Endothelial cell of umbilical vein (primary cell): ENCODE measurements around the gene CPVL. TPM values are rescaled to one million over a fixed set of nuclear protein-coding genes. Genes with fewer than 3 reads are reported as not detected.

Experiments used
- BruUV-seq: library from RNA; stranded (reverse); fragments of 400-500 nt; replicated peaks from 2 replicates; lab custom pipeline; 2021; lab: Mats Ljungman, UMichigan
- CTCF ChIA-PET: fragments of 300-600, 350-600 bp; sonication (Branson Sonifier 250); formaldehyde crosslinking; loops from one replicate; lab custom pipeline; 2021; ENCODE audit warnings: antibody characterized with exemption, inconsistent platforms; lab: Charles Lee
- POLR2A ChIA-PET: fragments of 300-600, 350-600 bp; sonication (Branson Sonifier 250); formaldehyde crosslinking; loops from one replicate; lab custom pipeline; 2021; ENCODE audit warnings: antibody characterized with exemption, inconsistent platforms; lab: Charles Lee
- DNase-seq: peaks from one replicate; pipeline ENCODE4 v3.0.0-alpha.2; 2011; ENCODE audit warnings: low read depth, low spot score
- FAIRE-seq: peaks from 2 replicates; lab custom pipeline; 2011; peaks lifted over from hg19 to GRCh38; lab: Jason Lieb, UNC
- H2AFZ ChIP-seq: 2 replicates; pipeline ENCODE4 v1.6.0; 2012; ENCODE audit warnings: low read depth, low read length, control low read depth, inconsistent platforms
- H3K27ac ChIP-seq: 2 replicates; pipeline ENCODE4 v1.5.1; 2011; ENCODE audit warnings: low read depth, mild to moderate bottlenecking, control low read depth, low read length, moderate library complexity; ENCODE audit not compliant: insufficient read depth
- H3K27me3 ChIP-seq, 2 experiments: 2 replicates each; pipeline versions ENCODE4 v1.6.0 to v1.6.1; 2011; ENCODE audit warnings: low read length in 2 of 2, mixed read lengths in 1 of 2; ENCODE audit not compliant: control insufficient read depth in 2 of 2, insufficient read depth in 2 of 2
- H3K36me3 ChIP-seq, 2 experiments: 2 replicates in 1 of 2; 3 replicates in 1 of 2; pipeline ENCODE4 v1.5.1; 2011; ENCODE audit warnings: low read length in 2 of 2, mild to moderate bottlenecking in 1 of 2, moderate library complexity in 1 of 2; ENCODE audit not compliant: control insufficient read depth in 2 of 2, insufficient read depth in 2 of 2; ENCODE audit errors: extremely low read depth in 1 of 2
- H3K4me1 ChIP-seq: 3 replicates; pipeline ENCODE4 v1.5.1; 2011; ENCODE audit warnings: mild to moderate bottlenecking, low read length; ENCODE audit not compliant: control insufficient read depth, insufficient read depth; ENCODE audit errors: extremely low read depth
- H3K4me2 ChIP-seq: 2 replicates; pipeline ENCODE4 v1.6.1; 2011; ENCODE audit warnings: low read length, control low read depth, mixed read lengths; ENCODE audit not compliant: insufficient read depth
- H3K4me3 ChIP-seq, 3 experiments: fragments of 200-600 bp in 1 of 3; sonication (generic), shearing (Covaris generic) in 1 of 3; replicated peaks in 1 of 3; 2 replicates each; pipeline ENCODE4 v1.5.1; 2011 to 2016; ENCODE audit warnings: control low read depth in 3 of 3, low read length in 3 of 3, mild to moderate bottlenecking in 2 of 3, inconsistent platforms in 1 of 3, low read depth in 1 of 3, moderate library complexity in 1 of 3; ENCODE audit not compliant: insufficient read depth in 1 of 3
- H3K79me2 ChIP-seq: 2 replicates; pipeline ENCODE4 v1.6.0; 2012; ENCODE audit warnings: low read length, inconsistent platforms; ENCODE audit not compliant: control insufficient read depth, insufficient read depth
- H3K9ac ChIP-seq: replicated peaks from 2 replicates; pipeline ENCODE3; 2011; ENCODE audit warnings: low read length, control low read depth; ENCODE audit not compliant: insufficient read depth; ENCODE audit errors: extremely low read depth
- H3K9me1 ChIP-seq: replicated peaks from 3 replicates; pipeline ENCODE4 v1.6.0; 2011; ENCODE audit warnings: mild to moderate bottlenecking, low read length; ENCODE audit not compliant: control insufficient read depth, insufficient read depth; ENCODE audit errors: extremely low read depth
- H3K9me3 ChIP-seq: replicated peaks from 2 replicates; pipeline ENCODE4 v1.5.1; 2012; ENCODE audit warnings: low read length, inconsistent platforms; ENCODE audit not compliant: control insufficient read depth, insufficient read depth
- H4K20me1 ChIP-seq: replicated peaks from 2 replicates; pipeline ENCODE3; 2011; ENCODE audit warnings: mild to moderate bottlenecking, low read length; ENCODE audit not compliant: control insufficient read depth, insufficient read depth; ENCODE audit errors: extremely low read depth
- CTCF ChIP-seq, 2 donors: IDR thresholded peaks; 1 replicate in 1 of 2; 2 replicates in 1 of 2; pipeline ENCODE4 v1.5.1; 2011; ENCODE audit warnings: low read length in 2 of 2, mild to moderate bottlenecking in 2 of 2, moderate library complexity in 2 of 2, control low read depth in 1 of 2, inconsistent platforms in 1 of 2, low read depth in 1 of 2; ENCODE audit not compliant: insufficient read depth in 1 of 2; ENCODE audit errors: extremely low read depth in 1 of 2
- EZH2 ChIP-seq: IDR thresholded peaks from 2 replicates; pipeline ENCODE4 v1.6.1; 2012; ENCODE audit warnings: borderline replicate concordance, low read depth, mild to moderate bottlenecking, moderate library complexity, low read length, inconsistent platforms; ENCODE audit not compliant: severe bottlenecking
- FOS ChIP-seq: IDR thresholded peaks from 2 replicates; pipeline ENCODE4 v1.6.1; 2011; ENCODE audit warnings: mild to moderate bottlenecking, low read length, moderate library complexity, borderline replicate concordance; ENCODE audit not compliant: insufficient read depth
- GATA2 ChIP-seq: IDR thresholded peaks from 2 replicates; pipeline ENCODE4 v1.7.0; 2011; ENCODE audit warnings: low read depth, mild to moderate bottlenecking, moderate library complexity, mixed read lengths, low read length; ENCODE audit not compliant: insufficient read length, insufficient read depth
- JUN ChIP-seq: IDR thresholded peaks from 2 replicates; pipeline ENCODE4 v1.6.1; 2011; ENCODE audit warnings: borderline replicate concordance, low read depth; ENCODE audit not compliant: insufficient read length, insufficient read depth
- MAX ChIP-seq: IDR thresholded peaks from 2 replicates; pipeline ENCODE4 v1.6.1; 2011; ENCODE audit not compliant: insufficient read depth, insufficient read length
- MYC ChIP-seq: IDR thresholded peaks from one replicate; pipeline ENCODE4 v1.6.1; 2011; ENCODE audit warnings: mild to moderate bottlenecking, low read depth, low read length
- POLR2A ChIP-seq: IDR thresholded peaks from 2 replicates; pipeline ENCODE4 v1.6.1; 2012; ENCODE audit warnings: low read depth, mild to moderate bottlenecking, control low read depth, low read length
- POLR2AphosphoS5 ChIP-seq: IDR thresholded peaks from 2 replicates; pipeline ENCODE4 v1.6.1; 2012; ENCODE audit warnings: low read depth, mild to moderate bottlenecking, control low read depth, low read length, moderate library complexity; ENCODE audit not compliant: insufficient read depth
- dilution Hi-C: fragments of 300-500 bp; cut with MboI; formaldehyde crosslinking; loops from one replicate; pipeline ENCODE4 v1.15.0; 2019; ENCODE audit warnings: low sequenced_read_pairs; ENCODE audit not compliant: extremely low pct_ligation_motif_present
- intact Hi-C: fragments of 100-400 bp; cut with micrococcal nuclease; formaldehyde crosslinking; loops from one replicate; pipeline ENCODE4 v1.10.0; 2022
- polyA plus RNA-seq, 4 experiments: library from polyadenylated mRNA; depleted of rRNA in 3 of 4; stranded (reverse) in 3 of 4; unstranded in 1 of 4; fragments of >200 nt; gene quantifications; 2 replicates each; pipeline versions ENCODE4 v1.2.1 to v1.2.3, GENCODE V29; 2011 to 2012; ENCODE audit warnings: missing spikeins in 1 of 4
- total RNA-seq: library from RNA; stranded (reverse); gene quantifications from 2 replicates; pipeline ENCODE4 v1.2.3, GENCODE V29; 2021

Gene CPVL
- total and polyA plus RNA-seq, 2 donors (not counting 3 experiments of a cell fraction or from before 2014, with no cell fraction given): 0.14 TPM; not detected in 1

GRCh38 chr7:28953633-28954032, 192.7 kb downstream of the CPVL start:
- dilution Hi-C loops: no loop called here
- intact Hi-C loops: no loop called here
- CTCF ChIA-PET: interaction anchor here (0.9 to 16.1 kb wide), 4 partner anchors 20 to 153 kb away, joined by 5 to 518 read pairs (median 10); no protein-coding TSS in a partner anchor
- H2AFZ ChIP-seq: no peak overlapping the region
- H3K9ac ChIP-seq: no peak overlapping the region
- H3K36me3 ChIP-seq: no peaks in the 10 kb centered on the region
- FAIRE-seq: no peak
- POLR2A ChIA-PET: no interaction called here
- H3K4me1 ChIP-seq: peaks cover 15% of the 10 kb centered on the region
- no TSS peak for BruUV-seq
- no peaks in the 10 kb centered on the region for H3K9me3 ChIP-seq
- H3K9me1 ChIP-seq: no peaks in the 10 kb centered on the region
- peak; percentile 27 for DNase-seq
- no peaks in the 10 kb centered on the region for H3K79me2 ChIP-seq
- H3K4me2 ChIP-seq: no peak overlapping the region
- peaks cover 14 to 15% of the 10 kb centered on the region in 2 experiments for H3K27me3 ChIP-seq
- TF ChIP-seq GATA2: no peak
- no peak for TF ChIP-seq EZH2
- no peak for TF ChIP-seq CTCF (IDR thresholded peaks at IDR 0.05; ENCODE audit: extremely low read depth in 1 of 2, insufficient read depth in 1 of 2, low read depth in 1 of 2, low read length in 2 of 2)
- no peak for TF ChIP-seq MYC
- TF ChIP-seq MAX: no peak
- TF ChIP-seq POLR2AphosphoS5: no peak
- TF ChIP-seq JUN: no peak
- no peak for TF ChIP-seq FOS
- no peak for TF ChIP-seq POLR2A
- no peak overlapping the region for H3K27ac ChIP-seq
- no peak overlapping the region for H3K4me3 ChIP-seq
- no peaks in the 10 kb centered on the region for H4K20me1 ChIP-seq

Other genes with a start within 250 kb of the CPVL start
- 0.97 and 1.8 TPM in 2 replicates for gene TRIL, start 188.2 kb downstream of the CPVL start, total RNA-seq
- 0.52 and 0.78 TPM in 2 replicates for gene TRIL, start 188.2 kb downstream of the CPVL start, polyA plus RNA-seq
- 3.2 and 5.0 TPM in 2 replicates for gene CHN2, start 48.2 kb upstream of the CPVL start, total RNA-seq
- gene CHN2, start 48.2 kb upstream of the CPVL start, polyA plus RNA-seq: 0.56 and 1.4 TPM in 2 replicates